K562 (cell line): Measurements from ENCODE around the gene MED15. TPM values are rescaled to one million over a fixed set of nuclear protein-coding genes. Genes with fewer than 3 reads are reported as not detected.
A peak's percentile ranks its signal among the peaks of the same experiment; 100 is the strongest.

Experiments
- CBX2 ChIP-seq: fragments of 200-600 bp; sonication (generic); IDR thresholded peaks from one replicate; pipeline ENCODE4 v1.6.1; 2012; ENCODE audit warnings: mild to moderate bottlenecking, low read length, inconsistent platforms; ENCODE audit not compliant: insufficient read depth, poor library complexity, severe bottlenecking
- CHCHD3 ChIP-seq: fragments of 250-450 bp; sonication (Bioruptor Pico); IDR thresholded peaks from 2 replicates; pipeline ENCODE4 v2.1.2; 2022; ENCODE audit warnings: mild to moderate bottlenecking
- DIDO1 ChIP-seq: fragments of 450-650 bp; IDR thresholded peaks from 2 replicates; pipeline ENCODE4 v1.6.1; 2016; ENCODE audit warnings: low read depth, missing biosample characterization, missing genetic modification characterization
- ETS1 ChIP-seq: conservative IDR thresholded peaks from 2 replicates; pipeline ENCODE4 v1.6.1; 2011; ENCODE audit warnings: low read depth, mild to moderate bottlenecking, low read length; ENCODE audit not compliant: control insufficient read depth
- GATAD2A ChIP-seq: fragments of 450-650 bp; IDR thresholded peaks from 2 replicates; pipeline ENCODE4 v1.6.1; 2017
- HBP1 ChIP-seq: fragments of 450-650 bp; formaldehyde crosslinking; IDR thresholded peaks from 2 replicates; pipeline ENCODE4 v1.4.0; 2022; ENCODE audit warnings: missing genetic modification characterization
- HNRNPLL ChIP-seq: fragments of 200-400 bp; formaldehyde crosslinking; IDR thresholded peaks from 2 replicates; pipeline ENCODE4 v1.6.1; 2017; ENCODE audit warnings: low read length, low read depth, mild to moderate bottlenecking; ENCODE audit not compliant: poor library complexity, severe bottlenecking
- IRF2 ChIP-seq: sonication (generic); formaldehyde crosslinking; IDR thresholded peaks from 2 replicates; pipeline ENCODE4 v1.8.1; 2022; ENCODE audit warnings: mild to moderate bottlenecking, missing genetic modification reagents
- KDM5B ChIP-seq: fragments of 200-600 bp; sonication (generic); IDR thresholded peaks from 2 replicates; pipeline ENCODE4 v1.6.1; 2012; ENCODE audit warnings: low read depth, mild to moderate bottlenecking, moderate library complexity, low read length, control low read depth, inconsistent platforms; ENCODE audit not compliant: insufficient replicate concordance
- PBX2 ChIP-seq, 2 experiments: IDR thresholded peaks in 1 of 2; conservative IDR thresholded peaks in 1 of 2; 2 replicates each; pipeline ENCODE4 v1.6.1; 2016; ENCODE audit warnings: low read depth in 2 of 2, mild to moderate bottlenecking in 1 of 2, missing compliant biosample characterization in 1 of 2, missing genetic modification characterization in 1 of 2, moderate library complexity in 1 of 2
- RB1 ChIP-seq: fragments of 450-650 bp; IDR thresholded peaks from 2 replicates; pipeline ENCODE4 v1.6.1; 2017; ENCODE audit warnings: low read depth, mild to moderate bottlenecking
- RBM22 ChIP-seq: fragments of 200-400 bp; formaldehyde crosslinking; IDR thresholded peaks from 2 replicates; pipeline ENCODE4 v1.6.1; 2018; ENCODE audit warnings: low read length, low read depth; ENCODE audit not compliant: poor library complexity, severe bottlenecking
- RNF2 ChIP-seq: sonication (generic); IDR thresholded peaks from 2 replicates; pipeline ENCODE4 v1.6.1; 2016
- SUPT5H ChIP-seq: fragments of 450-650 bp; IDR thresholded peaks from 2 replicates; pipeline ENCODE4 v1.6.1; 2016
- TAF9B ChIP-seq: fragments of 450-650 bp; IDR thresholded peaks from 2 replicates; pipeline ENCODE4 v1.6.1; 2018; ENCODE audit warnings: mild to moderate bottlenecking; ENCODE audit not compliant: partially characterized antibody
- THAP12 ChIP-seq: fragments of 250-450 bp; sonication (Bioruptor Pico); IDR thresholded peaks from 2 replicates; pipeline ENCODE4 v1.9.0; 2021; ENCODE audit warnings: mild to moderate bottlenecking, inconsistent platforms
- TSC22D4 ChIP-seq: fragments of 450-650 bp; IDR thresholded peaks from 2 replicates; pipeline ENCODE4 v1.6.1; 2016; ENCODE audit warnings: missing genetic modification characterization, missing biosample characterization, control low read depth
- ZKSCAN1 ChIP-seq: fragments of 150-350 bp; IDR thresholded peaks from 2 replicates; pipeline ENCODE4 v1.6.1; 2016; ENCODE audit warnings: low read depth, low read length
- ZNF124 ChIP-seq: sonication (generic); formaldehyde crosslinking; IDR thresholded peaks from 2 replicates; pipeline ENCODE4 v1.8.1; 2022; ENCODE audit warnings: missing genetic modification reagents
- ZNF282 ChIP-seq: sonication (generic); formaldehyde crosslinking; IDR thresholded peaks from 2 replicates; pipeline ENCODE4 v1.8.1; 2023; ENCODE audit warnings: missing genetic modification reagents
- ZZZ3 ChIP-seq: fragments of 450-650 bp; IDR thresholded peaks from 2 replicates; pipeline ENCODE4 v1.6.1; 2016; ENCODE audit warnings: antibody characterized with exemption, mild to moderate bottlenecking, moderate library complexity
- polyA plus RNA-seq, 8 experiments: library from polyadenylated mRNA; depleted of rRNA in 4 of 8; stranded (reverse) in 5 of 8; unstranded in 3 of 8; fragments of >200 nt; fragmentation: Nextera tagmentation in 2 of 8; fragmentation: Illumina TruSeq in 1 of 8; extraction: Ambion mirVana in 2 of 8; extraction: Trizol in 1 of 8; gene quantifications; 2 replicates each; pipeline versions ENCODE4 v1.2.1 to v1.2.3, GENCODE V29; 2011 to 2014; ENCODE audit warnings: inconsistent platforms in 1 of 8, missing spikeins in 1 of 8
- total RNA-seq, 7 experiments: library from RNA; depleted of rRNA in 6 of 7; stranded (reverse); fragments of >200 nt in 6 of 7; fragmentation: Illumina TruSeq in 2 of 7; extraction: Trizol in 2 of 7; gene quantifications; 2 replicates each; pipeline versions ENCODE4 v1.2.1 to v1.2.3, GENCODE V29; 2011 to 2021; ENCODE audit warnings: low replicate concordance in 1 of 7

MED15 gene
- total and polyA plus RNA-seq, 9 of the 15 experiments (the other 6 are each of a cell fraction or from before 2014, with no cell fraction given) = 4.0 to 271 (median 60.1) TPM

- TF ChIP-seq PBX2 (CRISPR knock-in tag; IDR thresholded peaks at IDR 0.05; ENCODE audit: low read depth) (no peak), PBX2 (tag; conservative IDR thresholded peaks at IDR 0.05; ENCODE audit: low read depth) (no peak), KDM5B (no peak), TAF9B (no peak), ZZZ3 (no peak), THAP12 (no peak), ETS1 (0 out of 2 replicates have a peak, but pooled peaks have one; percentile 24), SUPT5H (no peak), HBP1 (CRISPR knock-in tag) (peak; percentile 16; the same call in 1 of the 2 replicates), IRF2 (CRISPR knock-in tag) (peak; percentile 85), ZNF124 (peak; percentile 86; the same call in 1 of the 2 replicates), RNF2 (no peak), DIDO1 (tag) (no peak), CHCHD3 (CRISPR knock-in tag) (no peak), CBX2 (no peak), GATAD2A (no peak), ZKSCAN1 (0 out of 2 replicates have a peak, but pooled peaks have one; percentile 1), ZNF282 (CRISPR knock-in tag) (peak; percentile 82), RBM22 (no peak), HNRNPLL (peak; percentile 3), RB1 (0 out of 2 replicates have a peak, but pooled peaks have one; percentile 16), TSC22D4 (tag) (no peak)
Measured at GRCh38 chr22:20604092-20604747, 96.8 kb downstream of the MED15 start (continued).
